Head of caudate nucleus (tissue), 42 donors: ENCODE measurements around the gene ENO2.

Source experiments
- DNase-seq, 42 donors: peaks; one replicate each; pipeline versions ENCODE4 v3.0.0 to v3.0.0-alpha.2; 2020 to 2021; ENCODE audit warnings: mixed read lengths in 7 of 42
- intact Hi-C: fragments of 100-400 bp; cut with DNase I; formaldehyde crosslinking; loops from one replicate; pipeline ENCODE4 v1.15.0; 2022

Gene ENO2

GRCh38 chr12:6955108-6956020 is 41.0 kb downstream of the ENO2 start:
- DNase-seq: no peak
- intact Hi-C loops: no loop called here

DNA sequence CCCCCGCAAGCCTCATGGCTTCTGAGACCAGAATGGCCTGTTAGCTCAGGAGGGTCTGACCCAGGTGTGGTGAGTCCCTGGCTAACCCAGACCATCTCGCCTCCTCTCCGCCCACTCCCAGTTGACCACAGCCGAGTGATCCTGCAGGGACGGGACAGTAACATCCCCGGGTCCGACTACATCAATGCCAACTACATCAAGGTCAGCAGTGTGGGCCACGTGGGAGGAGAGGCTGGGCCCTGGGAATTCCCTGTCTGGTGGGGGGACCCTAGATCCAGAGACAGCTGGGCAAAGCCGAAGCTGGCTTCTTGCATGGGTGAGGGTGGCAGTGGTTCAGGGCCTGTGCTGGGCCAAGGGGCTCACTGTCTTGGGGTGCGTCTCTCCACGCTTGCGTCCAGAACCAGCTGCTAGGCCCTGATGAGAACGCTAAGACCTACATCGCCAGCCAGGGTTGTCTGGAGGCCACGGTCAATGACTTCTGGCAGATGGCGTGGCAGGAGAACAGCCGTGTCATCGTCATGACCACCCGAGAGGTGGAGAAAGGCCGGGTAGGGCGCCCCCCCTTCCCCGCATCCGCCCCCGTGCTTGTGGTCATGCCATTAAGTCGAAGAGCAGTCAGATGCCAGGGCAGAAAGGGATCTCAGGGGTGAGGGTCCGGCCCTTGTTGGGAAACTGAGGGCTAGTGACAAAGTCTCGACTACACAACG is 41.8 kb downstream of the ENO2 start:
- DNase-seq: no peak
- intact Hi-C loops: no loop called here

DNA sequence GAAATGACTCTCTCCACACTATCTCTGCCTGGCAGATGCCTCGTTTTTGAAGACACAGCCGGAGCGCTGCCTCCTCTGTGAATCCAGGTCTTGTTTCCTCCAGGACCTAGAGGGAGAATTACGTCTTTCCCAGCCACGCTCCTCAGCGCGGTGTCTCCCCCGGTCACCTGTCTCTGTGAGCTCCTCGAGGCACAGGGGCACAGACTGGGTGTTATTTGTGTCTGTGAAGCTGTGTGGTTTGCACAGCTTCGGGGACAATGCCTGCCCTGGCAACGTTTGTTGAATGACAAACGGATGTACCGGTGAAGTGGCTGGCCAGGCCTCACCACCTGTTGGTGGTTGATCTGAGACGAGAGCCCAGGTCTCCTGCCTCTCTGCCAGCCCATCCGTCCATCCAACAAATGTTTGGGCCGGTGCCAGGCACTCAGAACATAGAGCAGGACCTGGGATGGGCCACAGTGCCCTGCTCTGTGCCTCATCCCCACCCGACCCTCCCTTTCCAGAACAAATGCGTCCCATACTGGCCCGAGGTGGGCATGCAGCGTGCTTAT is 42.8 kb downstream of the ENO2 start:
- DNase-seq: no peak
- intact Hi-C loops: no loop called here

- no peak for DNase-seq
- intact Hi-C loops: no loop called here
These were observed 43.6 kb downstream of the ENO2 start for GRCh38 chr12:6957741-6958608.

DNA sequence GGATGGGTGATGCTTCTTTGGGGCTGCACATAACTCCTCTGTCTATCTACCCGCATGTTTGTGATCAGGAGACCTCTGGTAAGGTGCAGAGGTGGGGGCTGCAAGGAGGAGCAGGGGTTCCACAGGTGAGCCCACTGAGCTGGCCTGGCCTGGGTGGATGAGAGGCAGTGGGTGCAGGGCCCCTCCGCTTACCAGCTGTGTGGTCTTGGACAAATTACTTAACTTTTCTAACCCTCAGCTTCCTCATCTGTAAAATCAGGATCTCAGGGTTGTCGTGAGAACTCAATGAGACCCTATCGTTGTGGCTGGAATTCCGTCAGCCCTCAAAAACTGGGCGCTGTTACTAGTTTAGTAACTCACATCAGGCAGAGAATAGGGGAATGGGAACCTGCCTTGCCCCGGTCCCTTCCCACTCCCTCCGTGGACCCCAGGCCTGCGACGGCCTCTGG is 44.3 kb downstream of the ENO2 start:
- intact Hi-C loops: no loop called here
- DNase-seq: no peak

DNA sequence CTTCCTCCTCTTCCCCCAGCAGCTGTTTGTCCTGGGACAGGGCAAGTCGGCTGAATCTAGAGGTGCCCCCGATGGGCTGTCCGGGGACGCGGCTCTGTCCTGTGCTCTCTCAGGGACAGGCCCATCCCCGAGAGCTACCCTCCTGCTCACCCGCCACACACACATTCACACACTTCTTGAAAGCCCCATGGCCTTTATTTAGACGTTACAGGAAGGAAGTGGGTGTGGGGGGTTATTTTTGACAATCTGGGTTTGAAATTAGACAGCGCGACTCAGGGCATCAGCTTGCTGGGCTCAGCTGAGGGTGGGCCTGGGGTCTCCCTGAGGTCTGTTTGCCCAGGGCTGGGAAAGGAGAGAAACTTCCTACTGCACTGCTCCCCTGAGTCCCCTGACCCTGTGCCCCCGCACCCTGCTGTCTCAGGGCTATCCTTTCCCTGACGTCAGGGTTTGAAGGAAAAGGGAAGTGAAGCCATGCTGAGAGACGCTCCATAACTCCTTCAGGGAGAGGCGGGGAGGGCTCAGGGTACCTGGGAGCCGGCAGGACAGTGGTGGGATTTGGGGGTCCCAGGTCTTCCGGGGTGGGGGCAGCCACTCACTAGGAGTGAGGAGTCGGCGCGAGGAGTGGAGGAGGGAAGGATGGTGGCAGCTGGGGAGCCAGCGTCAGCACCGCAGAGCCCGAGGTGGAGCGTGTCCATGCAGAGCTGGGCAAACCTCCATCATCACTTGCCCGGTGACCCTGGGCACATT is 44.9 kb downstream of the ENO2 start:
- DNase-seq: peak in 7 of 42 donors; percentile 24 to 46 (median 36)
- intact Hi-C loops: no loop called here

GRCh38 chr12:6959805-6960592 is 45.6 kb downstream of the ENO2 start:
- intact Hi-C loops: no loop called here
- DNase-seq: no peak

GRCh38 chr12:6960593-6961277 is 46.4 kb downstream of the ENO2 start:
- intact Hi-C loops: no loop called here

GRCh38 chr12:6961278-6961694 is 46.9 kb downstream of the ENO2 start:
- intact Hi-C loops: no loop called here
- peak; percentile 41 to 94 (median 82) for DNase-seq

More at GRCh38 chr12:6960593-6961277, 46.4 kb downstream of the ENO2 start:
- peak in 1 of 42 donors; percentile 48 for DNase-seq

DNA sequence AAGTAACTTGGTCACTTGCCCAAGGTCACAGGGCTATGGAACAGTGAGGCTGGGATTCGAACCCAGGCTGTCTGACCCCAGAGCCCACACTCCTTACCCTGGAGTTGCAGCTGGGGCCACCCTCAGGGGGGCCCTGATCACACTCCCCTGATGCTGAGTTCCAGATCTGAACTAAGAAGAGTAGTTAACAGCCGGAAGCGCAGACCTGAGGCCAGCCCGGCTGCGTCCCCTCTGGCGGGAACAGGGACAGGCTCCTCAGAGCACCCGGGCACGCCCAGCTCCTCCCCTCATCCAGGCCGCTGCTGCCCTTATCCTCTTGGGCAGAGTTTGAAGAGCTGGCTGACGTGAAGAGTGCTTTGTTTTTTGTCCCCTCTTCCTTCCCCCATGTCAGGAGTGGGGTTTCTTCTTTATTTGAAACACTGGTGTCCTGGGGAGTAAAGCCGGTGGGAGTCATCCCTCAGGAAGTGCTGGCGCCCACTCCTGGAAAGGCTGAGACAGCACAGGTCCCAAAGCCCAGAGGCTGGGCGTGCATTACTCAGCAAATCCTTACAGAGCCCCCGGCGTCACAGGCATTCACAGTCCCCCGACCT is 47.4 kb downstream of the ENO2 start:
- intact Hi-C loops: no loop called here
- peak in 6 of 42 donors; percentile 19 to 60 (median 30) for DNase-seq

- intact Hi-C loops: no loop called here
- DNase-seq: no peak
These were observed 48.1 kb downstream of the ENO2 start for GRCh38 chr12:6962285-6963015.

DNA sequence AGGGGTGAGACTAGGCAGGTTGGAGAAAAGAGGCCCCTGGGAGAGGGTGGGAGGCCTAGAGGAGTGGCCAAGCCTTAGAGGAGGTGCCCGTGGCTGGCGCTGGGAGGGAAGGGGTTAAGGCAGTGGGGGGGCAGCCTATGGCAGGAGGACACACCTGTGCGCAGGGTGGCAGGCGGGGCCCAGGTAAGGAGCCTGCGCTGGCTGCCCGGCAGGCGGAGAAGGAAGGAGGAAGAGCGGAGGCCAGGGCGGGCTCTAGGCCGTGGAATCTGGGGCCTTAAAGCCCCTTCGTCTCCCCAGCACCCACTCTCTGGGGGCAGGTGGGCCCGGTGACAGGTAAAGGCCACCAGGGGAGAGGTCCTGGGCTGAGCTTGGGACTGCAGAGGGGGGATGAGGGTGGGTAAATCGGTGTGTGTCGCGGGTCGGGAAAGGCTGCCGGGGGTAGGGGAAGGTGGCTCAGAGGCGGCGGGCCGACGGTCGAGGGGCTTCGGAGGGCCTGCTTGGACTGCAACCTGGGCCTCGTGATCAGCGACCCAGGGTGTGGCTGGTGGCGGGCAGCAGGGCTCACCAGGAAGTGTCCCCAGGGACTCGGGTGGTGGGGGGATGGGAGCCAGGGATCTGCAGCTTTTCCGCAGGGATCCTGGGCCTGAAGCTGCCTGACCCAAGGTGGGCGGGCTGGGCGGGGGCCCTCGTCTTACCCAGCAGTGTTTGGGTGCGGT is 48.8 kb downstream of the ENO2 start:
- DNase-seq: no peak
- intact Hi-C loops: no loop called here

DNA sequence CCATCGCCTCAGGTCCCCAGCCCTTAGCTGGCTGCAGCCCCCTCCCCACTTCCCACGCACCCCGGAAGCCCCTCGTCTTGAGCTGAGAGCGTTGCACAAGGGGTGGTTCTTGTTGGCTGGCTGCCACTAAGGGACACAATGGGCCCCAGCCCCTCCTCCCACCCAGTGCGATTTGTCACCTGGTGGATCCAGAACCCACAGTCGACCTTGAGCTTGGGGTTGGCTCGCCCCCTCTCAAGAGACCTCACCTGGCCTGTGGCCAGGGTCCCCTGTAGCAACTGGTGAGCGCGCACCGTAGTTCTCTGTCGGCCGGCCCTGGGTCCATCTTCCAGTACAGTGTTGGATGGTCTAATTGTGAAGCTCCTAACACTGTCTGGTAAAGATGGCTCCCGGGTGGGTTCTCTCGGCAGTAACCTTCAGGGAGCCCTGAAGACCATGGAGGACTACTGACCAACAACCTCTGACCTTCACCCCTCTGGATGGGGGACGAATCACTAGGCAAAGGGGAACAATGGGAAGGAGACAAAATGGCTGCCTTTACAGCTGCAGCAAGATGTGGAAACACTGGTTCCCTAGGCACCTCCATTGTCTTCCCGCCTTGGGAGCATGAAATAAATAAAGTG is 49.5 kb downstream of the ENO2 start:
- DNase-seq: no peak
- intact Hi-C loops: no loop called here

DNA sequence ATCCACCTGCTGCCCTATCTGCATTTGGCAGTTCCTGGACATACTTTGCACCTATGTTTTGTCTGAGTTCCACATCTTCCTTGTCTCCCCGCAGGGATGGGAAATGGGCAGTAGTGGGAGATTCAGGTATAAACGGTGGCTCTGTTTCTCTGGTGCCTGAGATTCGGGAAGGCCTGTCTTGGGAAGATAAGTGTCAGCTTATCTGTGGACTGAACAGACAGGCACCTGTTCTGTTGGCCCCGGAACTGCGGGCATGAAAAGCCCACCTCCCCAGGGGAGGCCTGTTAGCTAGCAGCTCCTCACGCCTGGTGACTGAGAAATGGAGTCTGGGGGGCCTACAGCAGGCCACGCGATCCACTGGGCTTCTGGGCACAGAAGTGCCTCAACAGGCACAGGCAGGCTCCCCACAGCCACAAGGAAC is 50.2 kb downstream of the ENO2 start:
- intact Hi-C loops: no loop called here
- DNase-seq: no peak
